ENCODE measurements around the gene GZF1.

Gene GZF1

GRCh38 chr20:23386304-23387117 is 24.5 kb downstream of the GZF1 start:
- Histone ChIP-seq H3K9me3 (ENCODE audit: control insufficient read depth in 1 of 2, low read length in 2 of 2) (no peaks in the 10 kb centered on the region), H3K36me3 (ENCODE audit: control insufficient read depth in 1 of 2, insufficient read depth in 2 of 2, low read length in 2 of 2) (peaks cover 4 to 20% of the 10 kb centered on the region in 2 donors), H3K27me3 (ENCODE audit: control insufficient read depth in 1 of 2, insufficient read depth in 2 of 2, low read length in 2 of 2) (no peaks in the 10 kb centered on the region), H3K4me1 (ENCODE audit: control insufficient read depth in 1 of 2, insufficient read depth in 2 of 2, low read length in 2 of 2) (peaks cover 7 to 11% of the 10 kb centered on the region in 2 donors), H3K4me3 (ENCODE audit: low read depth in 1 of 2, low read length in 2 of 2) (no peak overlapping the region), H3K9ac (ENCODE audit: low read depth in 1 of 2, low read length in 2 of 2) (no peak overlapping the region), H3K27ac (ENCODE audit: low read depth, low read length) (no peak overlapping the region)

- Histone ChIP-seq H3K27me3 (ENCODE audit: control insufficient read depth in 1 of 2, insufficient read depth in 2 of 2, low read length in 2 of 2) (no peaks in the 10 kb centered on the region), H3K4me3 (ENCODE audit: low read depth in 1 of 2, low read length in 2 of 2) (no peak overlapping the region), H3K9me3 (ENCODE audit: control insufficient read depth in 1 of 2, low read length in 2 of 2) (no peaks in the 10 kb centered on the region), H3K27ac (ENCODE audit: low read depth, low read length) (no peak overlapping the region), H3K9ac (ENCODE audit: low read depth in 1 of 2, low read length in 2 of 2) (no peak overlapping the region), H3K4me1 (ENCODE audit: control insufficient read depth in 1 of 2, insufficient read depth in 2 of 2, low read length in 2 of 2) (peaks cover 7 to 11% of the 10 kb centered on the region in 2 donors), H3K36me3 (ENCODE audit: control insufficient read depth in 1 of 2, insufficient read depth in 2 of 2, low read length in 2 of 2) (peaks cover 4 to 24% of the 10 kb centered on the region in 2 donors)
These were observed 25.1 kb downstream of the GZF1 start for GRCh38 chr20:23387118-23387443.

GRCh38 chr20:23390091-23390774 is 28.3 kb downstream of the GZF1 start:
- H3K4me3 ChIP-seq (ENCODE audit: low read depth in 1 of 2, low read length in 2 of 2) = no peak overlapping the region
- peaks cover 7 to 11% of the 10 kb centered on the region in 2 donors for H3K4me1 ChIP-seq (ENCODE audit: control insufficient read depth in 1 of 2, insufficient read depth in 2 of 2, low read length in 2 of 2)
- no peaks in the 10 kb centered on the region for H3K27me3 ChIP-seq (ENCODE audit: control insufficient read depth in 1 of 2, insufficient read depth in 2 of 2, low read length in 2 of 2)
- H3K9ac ChIP-seq (ENCODE audit: low read depth in 1 of 2, low read length in 2 of 2) = no peak overlapping the region
- H3K27ac ChIP-seq (ENCODE audit: low read depth, low read length) = no peak overlapping the region
- no peaks in the 10 kb centered on the region for H3K9me3 ChIP-seq (ENCODE audit: control insufficient read depth in 1 of 2, low read length in 2 of 2)
- peaks cover 25 to 40% of the 10 kb centered on the region in 2 donors for H3K36me3 ChIP-seq (ENCODE audit: control insufficient read depth in 1 of 2, insufficient read depth in 2 of 2, low read length in 2 of 2)

- no peak overlapping the region for H3K27ac ChIP-seq (ENCODE audit: low read depth, low read length)
- peaks cover 26 to 40% of the 10 kb centered on the region in 2 donors for H3K36me3 ChIP-seq (ENCODE audit: control insufficient read depth in 1 of 2, insufficient read depth in 2 of 2, low read length in 2 of 2)
- H3K9ac ChIP-seq (ENCODE audit: low read depth in 1 of 2, low read length in 2 of 2) = no peak overlapping the region
- no peaks in the 10 kb centered on the region for H3K9me3 ChIP-seq (ENCODE audit: control insufficient read depth in 1 of 2, low read length in 2 of 2)
- H3K27me3 ChIP-seq (ENCODE audit: control insufficient read depth in 1 of 2, insufficient read depth in 2 of 2, low read length in 2 of 2) = no peaks in the 10 kb centered on the region
- no peak overlapping the region for H3K4me3 ChIP-seq (ENCODE audit: low read depth in 1 of 2, low read length in 2 of 2)
- peaks cover under 1 to 5% of the 10 kb centered on the region in 2 donors for H3K4me1 ChIP-seq (ENCODE audit: control insufficient read depth in 1 of 2, insufficient read depth in 2 of 2, low read length in 2 of 2)
These were observed 29.8 kb downstream of the GZF1 start for GRCh38 chr20:23391707-23392310.

GRCh38 chr20:23393996-23394775 is 32.2 kb downstream of the GZF1 start:
- H3K9me3 ChIP-seq (ENCODE audit: control insufficient read depth in 1 of 2, low read length in 2 of 2) = no peaks in the 10 kb centered on the region
- no peak overlapping the region for H3K9ac ChIP-seq (ENCODE audit: low read depth in 1 of 2, low read length in 2 of 2)
- peaks cover 26 to 38% of the 10 kb centered on the region in 2 donors for H3K36me3 ChIP-seq (ENCODE audit: control insufficient read depth in 1 of 2, insufficient read depth in 2 of 2, low read length in 2 of 2)
- no peak overlapping the region for H3K27ac ChIP-seq (ENCODE audit: low read depth, low read length)
- no peaks in the 10 kb centered on the region for H3K27me3 ChIP-seq (ENCODE audit: control insufficient read depth in 1 of 2, insufficient read depth in 2 of 2, low read length in 2 of 2)
- no peak overlapping the region for H3K4me3 ChIP-seq (ENCODE audit: low read depth in 1 of 2, low read length in 2 of 2)
- no peaks in the 10 kb centered on the region for H3K4me1 ChIP-seq (ENCODE audit: control insufficient read depth in 1 of 2, insufficient read depth in 2 of 2, low read length in 2 of 2)

GRCh38 chr20:23396950-23397627 is 35.1 kb downstream of the GZF1 start:
- H3K36me3 ChIP-seq (ENCODE audit: control insufficient read depth in 1 of 2, insufficient read depth in 2 of 2, low read length in 2 of 2) = peaks cover 21 to 24% of the 10 kb centered on the region in 2 donors
- no peaks in the 10 kb centered on the region for H3K4me1 ChIP-seq (ENCODE audit: control insufficient read depth in 1 of 2, insufficient read depth in 2 of 2, low read length in 2 of 2)
- H3K9ac ChIP-seq (ENCODE audit: low read depth in 1 of 2, low read length in 2 of 2) = no peak overlapping the region
- no peaks in the 10 kb centered on the region for H3K27me3 ChIP-seq (ENCODE audit: control insufficient read depth in 1 of 2, insufficient read depth in 2 of 2, low read length in 2 of 2)
- H3K27ac ChIP-seq (ENCODE audit: low read depth, low read length) = no peak overlapping the region
- H3K9me3 ChIP-seq (ENCODE audit: control insufficient read depth in 1 of 2, low read length in 2 of 2) = no peaks in the 10 kb centered on the region
- H3K4me3 ChIP-seq (ENCODE audit: low read depth in 1 of 2, low read length in 2 of 2) = no peak overlapping the region

- H3K4me1 ChIP-seq (ENCODE audit: control insufficient read depth in 1 of 2, insufficient read depth in 2 of 2, low read length in 2 of 2) = no peaks in the 10 kb centered on the region
- no peak overlapping the region for H3K27ac ChIP-seq (ENCODE audit: low read depth, low read length)
- no peak overlapping the region for H3K9ac ChIP-seq (ENCODE audit: low read depth in 1 of 2, low read length in 2 of 2)
- no peaks in the 10 kb centered on the region for H3K9me3 ChIP-seq (ENCODE audit: control insufficient read depth in 1 of 2, low read length in 2 of 2)
- H3K4me3 ChIP-seq (ENCODE audit: low read depth in 1 of 2, low read length in 2 of 2) = no peak overlapping the region
- H3K36me3 ChIP-seq (ENCODE audit: control insufficient read depth in 1 of 2, insufficient read depth in 2 of 2, low read length in 2 of 2) = peaks cover 21 to 29% of the 10 kb centered on the region in 2 donors
- H3K27me3 ChIP-seq (ENCODE audit: control insufficient read depth in 1 of 2, insufficient read depth in 2 of 2, low read length in 2 of 2) = no peaks in the 10 kb centered on the region
These were observed 36.0 kb downstream of the GZF1 start for GRCh38 chr20:23397961-23398360.

- peaks cover 6 to 12% of the 10 kb centered on the region in 2 donors for H3K36me3 ChIP-seq (ENCODE audit: control insufficient read depth in 1 of 2, insufficient read depth in 2 of 2, low read length in 2 of 2)
- H3K9me3 ChIP-seq (ENCODE audit: control insufficient read depth in 1 of 2, low read length in 2 of 2) = no peaks in the 10 kb centered on the region
- H3K4me1 ChIP-seq (ENCODE audit: control insufficient read depth in 1 of 2, insufficient read depth in 2 of 2, low read length in 2 of 2) = no peaks in the 10 kb centered on the region
- H3K27me3 ChIP-seq (ENCODE audit: control insufficient read depth in 1 of 2, insufficient read depth in 2 of 2, low read length in 2 of 2) = no peaks in the 10 kb centered on the region
- no peak overlapping the region for H3K27ac ChIP-seq (ENCODE audit: low read depth, low read length)
- no peak overlapping the region for H3K9ac ChIP-seq (ENCODE audit: low read depth in 1 of 2, low read length in 2 of 2)
- H3K4me3 ChIP-seq (ENCODE audit: low read depth in 1 of 2, low read length in 2 of 2) = no peak overlapping the region
These were observed 37.7 kb downstream of the GZF1 start for GRCh38 chr20:23399568-23400241.

GRCh38 chr20:23401051-23401450 is 39.1 kb downstream of the GZF1 start:
- H3K4me1 ChIP-seq (ENCODE audit: control insufficient read depth in 1 of 2, insufficient read depth in 2 of 2, low read length in 2 of 2) = no peaks in the 10 kb centered on the region
- no peak overlapping the region for H3K9ac ChIP-seq (ENCODE audit: low read depth in 1 of 2, low read length in 2 of 2)
- H3K27ac ChIP-seq (ENCODE audit: low read depth, low read length) = no peak overlapping the region
- no peaks in the 10 kb centered on the region for H3K9me3 ChIP-seq (ENCODE audit: control insufficient read depth in 1 of 2, low read length in 2 of 2)
- no peaks in the 10 kb centered on the region for H3K27me3 ChIP-seq (ENCODE audit: control insufficient read depth in 1 of 2, insufficient read depth in 2 of 2, low read length in 2 of 2)
- H3K36me3 ChIP-seq (ENCODE audit: control insufficient read depth in 1 of 2, insufficient read depth in 2 of 2, low read length in 2 of 2) = peaks cover 0 to 9% of the 10 kb centered on the region in 2 donors
- no peak overlapping the region for H3K4me3 ChIP-seq (ENCODE audit: low read depth in 1 of 2, low read length in 2 of 2)
